HG03097 (cell line): ENCODE measurements around the gene CASP8.

Experiments used
- ATAC-seq: cut with Tn5 transposase; IDR thresholded peaks from one replicate; pipeline ENCODE4 v1.9.1; 2021; ENCODE audit not compliant: unreplicated experiment, low FRiP score

Gene CASP8

DNA sequence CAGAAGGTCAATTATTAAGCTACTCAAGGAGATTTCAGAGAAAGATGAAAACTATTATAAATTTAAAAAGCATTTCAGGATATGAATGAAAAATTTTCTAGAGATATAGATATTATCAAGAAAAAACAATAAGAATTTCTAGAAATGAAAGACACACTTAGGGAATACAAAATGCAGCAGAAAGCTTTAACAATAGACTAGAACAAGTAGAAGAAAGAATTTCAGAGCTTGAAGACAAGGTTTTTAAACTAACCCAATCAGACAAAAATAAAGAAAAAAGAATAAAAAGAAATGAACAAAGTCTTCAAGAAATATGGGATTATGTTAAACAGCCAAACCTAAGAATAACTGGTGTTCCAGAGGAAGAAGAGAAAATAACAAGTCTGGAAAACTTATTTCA, 62.4 kb downstream of the CASP8 start:
- ATAC-seq, result no peak

DNA sequence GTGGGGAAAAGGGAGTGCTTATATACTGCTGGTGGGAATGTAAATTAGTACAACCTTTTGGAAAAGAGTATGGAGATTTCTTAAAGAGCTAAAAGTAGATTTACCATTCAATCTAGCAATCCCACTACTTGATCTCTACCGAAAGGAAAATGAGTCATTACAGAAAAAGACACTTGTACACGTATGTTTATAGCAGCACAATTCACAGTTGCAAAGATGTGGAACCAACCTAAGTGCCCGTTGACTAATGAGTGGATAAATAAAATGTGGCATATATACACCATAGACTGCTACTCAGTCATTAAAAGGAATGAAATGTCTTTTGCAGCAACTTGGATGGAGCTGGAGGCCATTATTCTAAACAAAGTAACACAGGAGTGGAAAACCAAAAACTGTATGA, 67.3 kb downstream of the CASP8 start:
- no peak for ATAC-seq

DNA sequence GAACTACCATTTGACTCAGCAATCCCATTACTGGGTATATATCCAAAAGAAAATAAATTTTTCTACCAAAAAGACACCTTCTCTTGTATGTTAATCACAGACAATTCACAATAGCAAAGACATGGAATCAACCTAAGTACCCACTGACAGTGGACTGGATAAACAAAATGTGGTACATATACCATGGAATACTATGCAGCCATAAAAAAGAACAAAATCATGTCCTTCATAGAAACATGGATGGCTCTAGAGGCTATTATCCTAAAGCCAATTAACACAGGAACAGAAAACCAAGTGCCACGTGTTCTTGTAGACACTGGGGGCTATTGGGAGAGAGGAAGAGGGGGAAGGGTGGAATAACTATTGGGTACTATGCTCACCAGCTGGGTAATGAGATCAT, 69.1 kb downstream of the CASP8 start:
- ATAC-seq, result no peak
